ENCODE measurements around the gene TNFRSF12A.

The TNFRSF12A gene

GRCh38 chr16:3012828-3013420, 7.2 kb upstream of the TNFRSF12A start, which contains the start of gene CLDN9:
TSS of gene CLDN9 (plus strand) at chr16:3012923. CDS start at chr16:3013363, 440 bp downstream.
- no peak for DNase-seq

GRCh38 chr16:3013491-3013951, 6.6 kb upstream of the TNFRSF12A start:
- DNase-seq: no peak

DNA sequence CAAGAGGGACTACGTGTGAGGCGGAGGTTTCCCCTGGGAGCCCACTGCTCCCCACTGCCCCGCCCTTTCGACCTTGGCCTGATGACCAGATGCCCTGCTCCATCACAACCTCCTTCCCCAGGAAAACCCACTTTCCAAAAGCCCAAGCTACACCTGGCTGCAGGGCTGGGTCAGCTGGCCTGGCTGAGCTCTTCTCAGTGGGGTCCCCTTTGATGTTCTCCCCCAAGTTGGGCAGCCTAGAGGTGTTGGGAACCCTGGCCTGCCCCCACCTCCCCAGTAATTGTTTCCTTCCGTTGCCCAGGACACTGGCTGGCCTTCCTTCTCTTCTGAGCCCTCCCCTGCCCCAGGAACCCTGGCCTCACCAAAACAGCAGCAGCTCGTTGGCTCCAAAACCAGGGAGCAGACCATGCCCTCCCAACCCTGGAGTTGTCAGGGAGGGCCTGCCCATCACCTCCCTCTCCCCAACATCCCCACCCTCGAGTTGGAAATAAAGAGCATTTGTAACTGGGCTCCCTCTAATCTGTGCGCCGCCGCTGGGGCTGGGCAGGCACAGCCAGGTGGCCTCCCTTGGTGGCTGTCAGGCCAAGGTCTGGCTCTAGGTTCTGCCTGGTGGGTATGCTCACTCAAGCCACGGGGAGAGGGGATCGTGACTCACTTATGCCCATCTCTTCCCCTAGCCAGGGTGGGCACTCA, 6.0 kb upstream of the TNFRSF12A start:
- DNase-seq: no peak

GRCh38 chr16:3014971-3015370, 5.2 kb upstream of the TNFRSF12A start:
- no peak for DNase-seq

DNA sequence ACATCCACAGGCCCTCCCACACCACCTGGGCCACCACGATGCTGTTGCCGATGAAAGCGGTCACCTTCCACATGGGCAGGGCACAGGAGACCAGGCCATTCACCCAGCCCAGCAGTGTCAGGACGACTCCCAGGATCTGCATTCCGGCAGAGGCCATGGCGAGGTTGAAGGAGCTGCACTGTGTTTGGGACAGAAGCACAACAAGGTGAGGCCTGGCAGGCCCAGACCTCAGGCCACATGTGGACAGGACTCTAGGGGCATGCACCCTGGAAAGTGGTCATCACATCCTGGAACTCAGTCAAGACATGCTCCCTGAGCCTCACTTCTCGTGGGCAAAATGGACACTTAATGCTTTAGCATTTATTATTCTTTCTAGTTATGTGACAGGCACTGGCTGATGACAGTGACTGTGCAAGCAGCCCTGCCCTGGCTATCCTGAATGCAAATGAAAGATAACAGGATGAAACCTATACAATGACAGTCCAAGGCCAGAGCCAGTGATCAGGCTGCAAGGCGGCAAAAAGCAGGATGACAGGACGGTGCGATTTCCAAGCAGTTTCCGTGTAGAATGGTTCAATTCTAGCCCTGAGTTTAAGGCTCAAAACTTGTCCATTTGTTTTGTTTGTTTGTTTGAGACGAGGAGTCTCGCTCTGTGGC, 4.2 kb upstream of the TNFRSF12A start:
- no peak for DNase-seq

DNA sequence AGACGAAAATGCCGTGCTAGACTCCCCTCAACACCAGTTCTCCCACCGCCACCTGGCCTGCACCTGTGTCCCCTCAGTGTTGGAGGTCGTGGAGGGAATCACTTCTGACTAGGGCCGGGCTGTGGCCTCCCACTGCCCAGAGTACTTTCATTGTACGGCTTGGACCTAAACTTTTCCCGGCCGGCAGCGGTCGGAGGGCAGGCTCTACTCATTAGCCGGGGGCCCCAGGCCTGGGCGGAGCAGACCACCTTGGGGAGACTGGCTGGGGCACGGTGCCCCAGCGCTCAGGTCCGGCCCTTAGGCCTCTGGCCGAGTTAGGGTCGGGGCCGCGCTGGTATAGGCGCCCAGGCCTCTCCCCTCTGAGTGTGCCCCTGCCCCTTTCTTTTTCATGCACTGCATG, 2.8 kb upstream of the TNFRSF12A start:
- DNase-seq: no peak

DNA sequence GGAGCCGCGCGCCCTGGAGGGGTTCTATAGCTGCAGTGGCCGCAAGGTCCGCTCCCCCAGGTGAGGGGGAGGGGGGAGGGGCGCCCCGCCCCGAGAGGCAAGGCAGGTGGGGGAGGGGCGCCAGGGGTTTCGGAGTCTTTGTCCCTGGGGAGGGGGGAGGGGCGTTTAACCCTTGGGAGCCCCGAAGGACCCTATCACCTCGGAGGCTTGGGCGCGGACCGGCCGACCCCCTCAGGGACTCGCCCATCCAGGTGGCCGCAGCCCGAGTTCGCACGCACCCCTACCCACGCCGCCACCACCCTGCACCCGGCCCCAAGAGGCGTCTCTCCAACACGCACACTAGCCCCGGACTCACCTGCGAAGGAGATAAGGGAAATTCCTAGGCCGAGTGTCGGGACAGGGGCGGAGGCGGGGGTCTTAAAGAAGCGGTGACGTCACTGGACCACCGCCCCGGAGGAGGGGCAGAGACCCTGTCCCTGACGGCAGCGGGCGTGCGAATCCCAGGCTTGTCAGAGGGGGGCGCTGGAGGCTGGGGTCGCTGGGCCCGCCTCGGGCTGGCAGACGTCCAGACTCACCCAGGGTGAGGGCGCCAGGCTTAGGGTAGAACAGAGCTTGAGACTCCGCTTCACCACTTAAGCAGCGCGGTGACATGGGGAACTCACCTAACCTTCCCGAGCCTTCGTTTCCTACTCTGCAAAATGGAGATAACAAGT, 2.2 kb upstream of the TNFRSF12A start, which contains the start of gene CLDN6:
Gene CLDN6 (minus strand): TSS at position 390 of the 713 bp plus-strand sequence. CDS start 2,162 bp downstream, outside the sequence.
- DNase-seq: peak; percentile 80

GRCh38 chr16:3019594-3020246, 448 bp upstream of the TNFRSF12A start:
- no peak for DNase-seq

GRCh38 chr16:3020604-3021448, 658 bp downstream of the TNFRSF12A start:
- DNase-seq: peak; percentile 76

DNA sequence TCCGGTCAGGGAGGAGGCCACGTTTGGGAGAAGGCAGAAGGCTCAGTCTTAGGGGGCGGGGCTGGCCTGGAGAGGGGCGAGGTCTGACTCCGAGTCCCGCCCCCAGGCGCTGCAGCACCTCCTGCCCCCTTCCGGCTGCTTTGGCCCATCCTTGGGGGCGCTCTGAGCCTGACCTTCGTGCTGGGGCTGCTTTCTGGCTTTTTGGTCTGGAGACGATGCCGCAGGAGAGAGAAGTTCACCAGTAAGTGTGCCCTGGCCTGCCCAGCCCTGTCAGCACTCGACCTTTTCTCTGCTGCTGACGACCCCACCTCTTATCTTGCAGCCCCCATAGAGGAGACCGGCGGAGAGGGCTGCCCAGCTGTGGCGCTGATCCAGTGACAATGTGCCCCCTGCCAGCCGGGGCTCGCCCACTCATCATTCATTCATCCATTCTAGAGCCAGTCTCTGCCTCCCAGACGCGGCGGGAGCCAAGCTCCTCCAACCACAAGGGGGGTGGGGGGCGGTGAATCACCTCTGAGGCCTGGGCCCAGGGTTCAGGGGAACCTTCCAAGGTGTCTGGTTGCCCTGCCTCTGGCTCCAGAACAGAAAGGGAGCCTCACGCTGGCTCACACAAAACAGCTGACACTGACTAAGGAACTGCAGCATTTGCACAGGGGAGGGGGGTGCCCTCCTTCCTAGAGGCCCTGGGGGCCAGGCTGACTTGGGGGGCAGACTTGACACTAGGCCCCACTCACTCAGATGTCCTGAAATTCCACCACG, 1.5 kb downstream of the TNFRSF12A start:
- DNase-seq: peak; percentile 89

DNA sequence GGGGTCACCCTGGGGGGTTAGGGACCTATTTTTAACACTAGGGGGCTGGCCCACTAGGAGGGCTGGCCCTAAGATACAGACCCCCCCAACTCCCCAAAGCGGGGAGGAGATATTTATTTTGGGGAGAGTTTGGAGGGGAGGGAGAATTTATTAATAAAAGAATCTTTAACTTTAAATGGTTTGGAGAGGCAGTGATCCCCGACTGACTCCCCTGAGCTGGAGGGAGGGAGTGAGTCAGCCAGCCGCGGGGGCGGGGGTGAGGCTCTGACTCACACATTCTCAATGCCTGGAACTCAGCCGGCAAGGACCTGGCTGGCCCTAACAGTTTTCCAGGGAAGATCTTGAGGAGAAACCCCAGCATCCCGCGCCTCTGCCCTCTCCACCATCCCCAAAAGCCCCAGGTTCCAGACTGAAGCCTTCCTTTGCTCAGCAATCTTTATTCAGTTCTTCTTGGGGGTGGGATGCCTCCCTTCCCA, 2.1 kb downstream of the TNFRSF12A start:
- peak; percentile 92 for DNase-seq

DNA sequence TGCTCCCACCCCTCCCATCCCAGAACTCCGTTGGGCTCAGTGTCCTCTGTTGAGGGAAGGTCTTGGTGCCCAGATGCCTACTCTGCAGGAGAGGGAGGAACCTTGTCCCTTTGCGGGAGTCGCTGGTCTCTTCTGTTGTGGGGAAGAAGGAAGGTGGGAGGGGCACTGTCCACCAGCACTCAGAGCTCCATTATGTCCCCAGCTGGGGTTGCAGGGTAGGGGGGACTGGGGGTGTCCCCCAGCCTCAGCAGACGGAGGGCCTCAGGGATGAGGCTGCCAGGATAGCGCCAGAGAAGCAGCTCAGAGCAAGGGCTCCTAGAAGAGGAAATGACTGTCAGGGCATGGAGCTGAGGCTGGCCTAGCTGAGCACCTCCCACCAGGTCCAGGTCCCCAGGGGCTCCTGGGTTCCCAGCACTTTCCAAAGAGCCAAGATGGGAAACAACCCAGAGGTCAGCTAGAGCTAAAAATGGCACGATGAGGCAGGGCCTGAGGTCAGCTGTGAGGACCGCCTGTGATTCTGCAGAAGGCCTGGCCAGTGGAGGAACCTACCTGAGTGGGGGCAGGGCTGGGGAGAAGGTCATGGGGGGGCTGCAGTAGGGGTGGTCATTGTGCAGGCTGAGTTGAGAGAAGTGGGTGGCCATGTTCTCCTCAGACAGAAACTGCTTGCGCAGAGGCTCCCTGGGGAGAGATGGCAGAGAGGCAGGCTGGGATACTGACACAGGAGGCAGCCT, 2.7 kb downstream of the TNFRSF12A start:
- no peak for DNase-seq

GRCh38 chr16:3023415-3023668, 3.2 kb downstream of the TNFRSF12A start:
- DNase-seq: no peak

DNA sequence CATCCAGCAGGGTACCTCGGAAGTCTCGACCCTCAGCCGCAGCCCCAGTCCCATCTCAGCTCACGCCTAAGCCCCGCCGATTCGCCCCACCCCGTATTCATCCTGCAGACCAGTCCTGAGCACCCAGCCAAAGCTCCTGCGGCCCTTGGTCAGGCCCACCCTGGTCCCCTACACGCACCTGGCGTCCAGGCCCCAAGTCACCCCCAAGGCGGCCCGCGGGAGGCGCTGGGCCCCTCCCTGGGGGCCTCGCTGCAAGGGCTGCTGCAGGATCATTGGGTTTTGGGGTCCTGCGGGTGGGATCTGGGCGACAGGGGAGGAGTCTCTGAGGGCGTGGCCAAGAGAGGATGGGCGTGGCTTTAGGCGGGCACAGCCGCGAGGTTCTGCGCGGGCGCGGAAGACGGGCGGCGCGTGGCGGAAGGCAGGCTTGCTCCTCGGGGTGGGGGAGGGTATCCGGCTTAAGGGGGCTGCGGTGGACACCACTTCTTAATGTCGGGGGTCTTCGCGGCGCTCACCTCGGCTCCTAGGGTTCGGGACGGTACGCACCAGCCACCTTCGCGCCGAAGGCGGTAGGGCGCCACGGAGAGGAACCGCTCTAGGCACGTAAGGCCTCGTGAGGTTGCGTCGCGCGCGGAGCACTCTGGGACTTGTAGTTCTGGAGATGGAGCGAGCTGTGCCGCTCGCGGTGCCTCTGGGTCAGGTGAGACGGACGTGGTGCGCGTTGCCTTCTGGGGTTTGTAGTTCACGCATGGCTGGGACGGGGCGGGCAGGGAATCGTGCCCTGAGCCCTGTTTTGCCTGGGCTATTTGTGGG, 3.7 kb downstream of the TNFRSF12A start, which contains the start of the genes HCFC1R1 and THOC6:
Gene HCFC1R1 (minus strand): TSS at position 274 of the 810 bp plus-strand sequence. CDS start 1 bp downstream, at position 273.
Gene THOC6 (plus strand): TSS at position 367 of the 810 bp plus-strand sequence. CDS start 292 bp downstream, at position 659.
- peak; percentile 96 for DNase-seq

- no peak for DNase-seq
Observed at GRCh38 chr16:3025032-3026002, 5.1 kb downstream of the TNFRSF12A start.

GRCh38 chr16:3026003-3026378, 5.8 kb downstream of the TNFRSF12A start:
- DNase-seq: no peak

- no peak for DNase-seq
Observed at GRCh38 chr16:3026609-3027488, 6.7 kb downstream of the TNFRSF12A start.
